Measurements from ENCODE around the gene PKM.
A peak's percentile ranks its signal among the peaks of the same experiment; 100 is the strongest.

The PKM gene

GRCh38 chr15:72199205-72199515, 31.8 kb downstream of the PKM start:
- Histone ChIP-seq H3K79me2 (ENCODE audit: low read length) (no peaks in the 10 kb centered on the region), H2AFZ (ENCODE audit: low read length) (no peak overlapping the region), H3F3A (ENCODE audit: insufficient read depth, low read length) (peaks cover 39% of the 10 kb centered on the region), H3K4me3 (ENCODE audit: low read length) (no peak overlapping the region), H4K20me1 (ENCODE audit: insufficient read depth, low read length) (peaks cover 7% of the 10 kb centered on the region; the same call in 1 of the 2 replicates), H3K9ac (ENCODE audit: low read length) (no peak overlapping the region), H3K4me1 (ENCODE audit: low read length) (peaks cover 32% of the 10 kb centered on the region), H3K9me3 (replicated peaks; ENCODE audit: insufficient read depth, low read length) (no peaks in the 10 kb centered on the region), H3K27me3 (replicated peaks; ENCODE audit: insufficient read depth, low read length) (0 out of 2 replicates have a peak, but pooled peaks cover 4% of the 10 kb centered on the region), H3K9me2 (replicated peaks; ENCODE audit: insufficient read depth, low read length) (no peaks in the 10 kb centered on the region), H3K4me2 (ENCODE audit: low read depth, low read length) (no peak overlapping the region), H3K36me3 (replicated peaks; ENCODE audit: insufficient read depth, low read length) (peaks cover 12% of the 10 kb centered on the region), H3K27ac (ENCODE audit: low read length) (no peak overlapping the region)
- TF ChIP-seq EZH2phosphoT487 (IDR thresholded peaks at IDR 0.05; ENCODE audit: low read length) = no peak
- no peak for TF ChIP-seq EZH2 (optimal IDR thresholded peaks at IDR 0.05; ENCODE audit: low read depth, low read length)
- TF ChIP-seq CTCF (IDR thresholded peaks at IDR 0.05; ENCODE audit: low read length) = no peak
- DNase-seq = no peak

- Histone ChIP-seq H3K9ac (ENCODE audit: low read length) (no peak overlapping the region), H4K20me1 (ENCODE audit: insufficient read depth, low read length) (peaks cover 7% of the 10 kb centered on the region; the same call in 1 of the 2 replicates), H3K4me2 (ENCODE audit: low read depth, low read length) (peak overlapping the region; percentile 34; the same call in 1 of the 2 replicates), H3K9me3 (replicated peaks; ENCODE audit: insufficient read depth, low read length) (no peaks in the 10 kb centered on the region), H3K27ac (ENCODE audit: low read length) (no peak overlapping the region), H3K4me3 (ENCODE audit: low read length) (no peak overlapping the region), H3K79me2 (ENCODE audit: low read length) (no peaks in the 10 kb centered on the region), H3K4me1 (ENCODE audit: low read length) (peaks cover 28% of the 10 kb centered on the region), H2AFZ (ENCODE audit: low read length) (no peak overlapping the region), H3F3A (ENCODE audit: insufficient read depth, low read length) (peaks cover 33% of the 10 kb centered on the region), H3K27me3 (replicated peaks; ENCODE audit: insufficient read depth, low read length) (0 out of 2 replicates have a peak, but pooled peaks cover 4% of the 10 kb centered on the region), H3K9me2 (replicated peaks; ENCODE audit: insufficient read depth, low read length) (no peaks in the 10 kb centered on the region), H3K36me3 (replicated peaks; ENCODE audit: insufficient read depth, low read length) (peaks cover 12% of the 10 kb centered on the region)
- DNase-seq = no peak
- TF ChIP-seq EZH2 (optimal IDR thresholded peaks at IDR 0.05; ENCODE audit: low read depth, low read length) (no peak), EZH2phosphoT487 (IDR thresholded peaks at IDR 0.05; ENCODE audit: low read length) (no peak), CTCF (IDR thresholded peaks at IDR 0.05; ENCODE audit: low read length) (no peak)
These were observed 32.4 kb downstream of the PKM start for GRCh38 chr15:72198356-72199204.

- Histone ChIP-seq H3F3A (ENCODE audit: insufficient read depth, low read length) (peaks cover 26% of the 10 kb centered on the region), H3K4me1 (ENCODE audit: low read length) (peaks cover 20% of the 10 kb centered on the region), H3K9me2 (replicated peaks; ENCODE audit: insufficient read depth, low read length) (no peaks in the 10 kb centered on the region), H3K79me2 (ENCODE audit: low read length) (no peaks in the 10 kb centered on the region), H3K9ac (ENCODE audit: low read length) (no peak within 1 kb of the TSS), H3K27ac (ENCODE audit: low read length) (no peak within 1 kb of the TSS), H2AFZ (ENCODE audit: low read length) (peak within 1 kb of the TSS; percentile 43; the same call in 1 of the 2 replicates), H3K27me3 (replicated peaks; ENCODE audit: insufficient read depth, low read length) (0 out of 2 replicates have a peak, but pooled peaks cover 4% of the 10 kb centered on the region), H3K9me3 (replicated peaks; ENCODE audit: insufficient read depth, low read length) (no peaks in the 10 kb centered on the region), H3K36me3 (replicated peaks; ENCODE audit: insufficient read depth, low read length) (peaks cover 7% of the 10 kb centered on the region), H3K4me3 (ENCODE audit: low read length) (peak within 1 kb of the TSS; percentile 28; the same call in 1 of the 2 replicates), H3K4me2 (ENCODE audit: low read depth, low read length) (peak within 1 kb of the TSS; percentile 46; the same call in 1 of the 2 replicates), H4K20me1 (ENCODE audit: insufficient read depth, low read length) (peaks cover 7% of the 10 kb centered on the region; the same call in 1 of the 2 replicates)
- DNase-seq = no peak
- no peak for TF ChIP-seq CTCF (IDR thresholded peaks at IDR 0.05; ENCODE audit: low read length)
These were observed 33.3 kb downstream of the PKM start, which contains the start of gene GRAMD2A for GRCh38 chr15:72197460-72198355. Gene GRAMD2A (minus strand): TSS chr15:72197787.

All from MM.1S (cell line).